ENCODE data around the gene GOLGA6L26.
A peak's percentile ranks its signal among the peaks of the same experiment; 100 is the strongest.
"Not testable (repeated sequence)": the region's sequence is repeated elsewhere in the genome, so short reads cannot be mapped to it uniquely, and the experiment has no call there.

The GOLGA6L26 gene

DNA sequence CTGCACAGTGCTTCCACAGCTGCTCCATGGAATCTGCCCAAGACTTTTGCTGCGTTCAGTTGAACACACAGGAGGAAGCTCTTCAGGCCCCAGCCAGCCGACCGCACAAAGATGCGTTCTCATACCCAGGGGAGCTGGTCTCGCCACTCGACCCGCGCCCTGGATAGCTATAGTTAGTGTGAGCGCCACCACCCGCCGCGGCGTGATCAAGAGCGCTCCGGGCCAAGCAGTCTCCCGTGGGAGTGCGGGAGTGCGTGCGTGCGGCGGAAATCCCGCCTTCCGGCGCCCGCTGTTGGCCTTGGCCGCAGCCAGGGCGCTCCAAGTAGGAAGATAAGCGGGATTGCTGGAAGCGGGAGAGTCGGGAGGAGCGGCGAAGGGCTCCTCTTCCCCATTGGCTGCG is 30.8 kb downstream of the GOLGA6L26 start:
- H3K4me3 ChIP-seq (ENCODE audit: low read length), result peak overlapping the region; percentile 27
- DNase-seq (ENCODE audit: low read depth), result not testable (repeated sequence)

All from epithelial cell of esophagus (primary cell).